NCI-H187 (cell line): Measurements from ENCODE around the gene TBC1D22A.
"Not testable (repeated sequence)": the region's sequence is repeated elsewhere in the genome, so short reads cannot be mapped to it uniquely, and the experiment has no call there.

Experiments used
- DNase-seq, 2 experiments: peaks; one replicate each; lab custom pipeline; 2025; lab: John Stamatoyannopoulos, UW

TBC1D22A gene

DNA sequence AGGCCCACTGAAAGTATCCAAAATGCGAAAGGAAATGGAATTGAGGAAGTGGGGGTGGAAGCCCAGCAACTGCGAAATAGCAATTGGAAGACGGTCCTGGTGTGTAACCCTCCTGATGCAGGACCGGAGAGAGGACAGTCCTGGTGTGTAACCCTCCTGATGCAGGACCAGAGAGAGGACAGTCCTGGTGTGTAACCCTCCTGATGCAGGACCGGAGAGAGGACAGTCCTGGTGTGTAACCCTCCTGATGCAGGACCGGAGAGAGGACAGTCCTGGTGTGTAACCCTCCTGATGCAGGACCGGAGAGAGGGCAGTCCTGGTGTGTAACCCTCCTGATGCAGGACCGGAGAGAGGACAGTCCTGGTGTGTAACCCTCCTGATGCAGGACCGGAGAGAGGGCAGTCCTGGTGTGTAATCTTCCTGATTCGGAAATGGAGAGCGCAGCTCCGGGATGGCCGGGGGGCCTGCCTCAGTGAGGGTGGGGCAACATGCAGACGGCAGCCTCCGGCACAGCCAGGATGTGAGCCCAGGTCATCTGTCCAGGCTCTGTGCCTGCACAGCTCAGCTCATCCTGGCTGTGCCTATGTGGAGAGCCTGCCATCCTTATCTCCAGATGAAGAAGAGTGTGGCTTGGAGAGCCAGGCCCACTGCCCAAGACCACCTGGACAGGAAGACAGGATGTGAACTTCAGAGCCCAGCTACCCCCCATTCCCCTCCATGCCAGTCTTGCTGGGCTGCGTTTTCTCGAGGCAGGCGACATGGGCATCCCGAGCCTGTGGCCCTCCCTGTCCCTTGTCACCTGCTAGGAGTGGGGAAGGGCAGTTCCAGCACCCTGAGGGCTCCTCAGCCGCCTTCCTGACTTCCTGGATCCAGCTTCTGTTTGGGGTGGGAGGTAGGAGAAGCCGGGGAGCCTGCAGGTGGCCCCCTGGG is 408.3 kb downstream of the TBC1D22A start:
- not testable (repeated sequence) for DNase-seq

DNA sequence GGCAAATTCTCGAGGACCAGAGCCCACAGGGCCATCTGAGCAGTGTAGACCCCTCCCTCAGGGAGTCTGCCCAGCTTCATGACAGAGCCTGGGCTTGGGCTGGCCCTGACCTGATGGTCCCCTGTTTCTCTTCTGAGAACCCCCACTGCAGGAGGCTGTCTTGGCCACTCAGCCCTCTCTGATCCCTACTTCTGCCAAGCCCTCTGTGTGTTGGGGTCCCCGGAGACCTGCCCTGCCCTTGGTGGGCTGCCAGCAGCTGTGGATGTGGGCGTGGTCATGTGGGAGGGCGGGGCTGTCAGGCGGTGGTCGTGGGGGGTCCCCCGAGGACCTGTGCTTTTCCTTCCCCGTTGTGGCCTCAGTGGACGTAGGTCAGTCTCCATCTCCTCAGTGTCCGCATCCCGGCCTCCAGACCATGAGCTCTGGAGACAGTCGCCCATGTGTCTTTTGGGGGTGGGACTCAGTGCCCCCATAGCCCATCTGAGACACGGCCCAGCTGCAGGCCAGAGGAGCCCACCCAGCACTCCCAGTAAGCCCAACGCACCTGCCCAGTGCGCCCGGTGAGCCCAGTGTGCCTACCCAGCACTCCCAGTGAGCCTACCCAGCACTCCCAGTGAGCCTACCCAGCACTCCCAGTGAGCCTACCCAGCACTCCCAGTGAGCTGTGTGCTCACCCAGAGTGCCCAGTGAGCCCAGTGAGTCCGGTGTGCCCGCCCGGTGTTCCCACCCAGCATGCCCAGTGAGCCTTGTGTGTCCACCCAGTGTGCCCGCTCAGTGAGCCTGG is 409.2 kb downstream of the TBC1D22A start:
- no peak for DNase-seq

DNA sequence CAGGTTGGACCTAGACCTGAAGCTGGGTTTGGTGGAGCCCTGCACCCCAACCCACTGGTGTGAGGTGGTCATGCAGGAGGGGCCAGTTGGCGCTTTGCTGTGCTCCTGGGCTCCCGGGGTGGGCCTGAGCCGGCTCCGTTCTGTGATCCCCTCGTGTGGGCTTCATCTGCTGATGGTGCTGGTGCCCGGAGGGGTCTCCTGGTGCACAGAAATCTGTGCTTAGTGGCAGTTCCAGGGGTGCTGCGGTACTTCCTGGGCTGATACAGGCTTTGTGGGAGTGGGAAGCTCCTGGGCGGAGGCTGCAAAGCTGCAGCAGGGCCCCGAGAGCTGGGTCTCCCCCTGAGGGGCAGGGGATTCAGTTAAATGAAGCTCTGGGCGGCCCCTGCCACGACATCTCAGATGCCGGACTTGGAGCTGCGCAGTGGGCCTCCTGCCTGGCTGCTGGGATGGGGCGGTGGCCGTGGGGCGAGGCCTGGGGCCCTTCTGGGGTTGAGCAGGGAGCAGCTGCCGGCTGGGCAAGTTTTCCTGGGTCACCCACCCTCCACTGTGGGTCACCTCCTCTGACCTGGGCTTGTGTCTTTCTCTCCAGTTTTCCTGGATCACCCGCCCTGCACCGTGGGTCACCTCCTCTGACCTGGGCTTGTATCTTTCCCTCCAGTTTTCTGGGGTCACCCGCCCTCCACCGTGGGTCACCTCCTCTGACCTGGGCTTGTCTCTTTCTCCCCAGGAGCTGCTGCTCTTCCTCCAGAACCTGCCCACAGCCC is 410.5 kb downstream of the TBC1D22A start:
- DNase-seq, result no peak

DNA sequence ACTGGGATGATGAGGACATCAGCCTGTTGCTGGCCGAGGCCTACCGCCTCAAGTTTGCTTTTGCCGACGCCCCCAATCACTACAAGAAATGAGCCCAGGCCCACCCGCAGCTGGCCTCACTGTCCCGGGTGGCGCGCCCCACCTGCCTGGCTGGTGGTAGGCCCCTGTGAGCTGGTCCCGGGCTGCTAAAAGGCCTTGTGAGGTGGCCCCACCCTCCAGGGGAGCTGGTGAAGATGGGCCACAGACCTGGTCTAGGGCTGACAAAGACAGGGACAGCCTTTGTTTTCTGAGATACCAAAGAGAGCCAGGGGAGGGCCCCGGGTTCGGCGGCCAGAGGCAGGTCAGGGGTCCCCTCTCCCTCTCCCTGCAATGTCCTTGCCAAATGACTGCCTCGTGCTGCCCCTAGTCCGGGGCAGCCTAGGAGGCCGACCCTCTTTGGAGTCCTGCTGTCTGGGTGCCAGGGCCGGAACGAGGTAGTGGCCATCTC is 411.1 kb downstream of the TBC1D22A start:
- DNase-seq, result no peak

DNA sequence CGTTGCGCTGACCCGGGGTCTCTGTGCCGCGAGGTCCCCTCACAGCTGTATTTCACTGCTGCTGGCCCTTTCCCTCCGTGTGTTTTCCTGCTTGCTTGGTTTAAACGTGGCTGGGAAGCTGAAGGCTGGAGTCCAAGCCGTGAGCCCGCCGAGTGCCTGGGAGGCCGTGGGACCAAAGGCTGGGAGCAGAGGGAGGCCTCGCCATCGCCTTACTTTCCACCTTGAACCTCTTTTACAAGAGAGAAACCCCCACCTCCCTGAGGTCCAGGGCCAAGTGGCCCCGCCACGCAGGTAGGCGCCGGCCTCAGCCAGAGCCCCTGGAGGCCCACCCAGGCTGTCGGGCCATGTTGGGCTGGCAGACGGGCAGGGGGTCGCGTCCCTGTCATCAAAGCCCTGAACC is 411.6 kb downstream of the TBC1D22A start:
- DNase-seq, result no peak

DNA sequence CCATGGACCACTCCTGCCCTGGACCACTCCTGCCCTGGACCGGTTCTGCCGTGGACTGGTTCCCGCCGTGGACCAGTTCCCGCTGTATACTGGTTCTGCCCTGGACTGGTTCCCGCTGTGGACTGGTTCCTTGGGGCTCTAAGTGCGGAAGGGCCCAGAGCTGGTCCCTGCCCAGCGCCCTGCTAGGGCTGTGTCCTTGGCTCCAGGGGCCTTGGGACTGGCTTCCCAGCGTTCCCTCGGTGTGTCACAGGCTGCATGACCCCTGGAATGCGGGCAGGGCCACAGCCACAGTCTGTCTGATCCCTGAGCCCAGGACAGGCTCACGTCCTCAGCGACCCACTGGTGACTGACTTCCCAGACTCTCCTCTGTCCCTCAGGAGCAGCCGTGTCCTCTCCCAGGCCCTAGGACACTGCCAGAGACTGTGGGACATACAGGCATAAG is 412.2 kb downstream of the TBC1D22A start:
- DNase-seq, result no peak

DNA sequence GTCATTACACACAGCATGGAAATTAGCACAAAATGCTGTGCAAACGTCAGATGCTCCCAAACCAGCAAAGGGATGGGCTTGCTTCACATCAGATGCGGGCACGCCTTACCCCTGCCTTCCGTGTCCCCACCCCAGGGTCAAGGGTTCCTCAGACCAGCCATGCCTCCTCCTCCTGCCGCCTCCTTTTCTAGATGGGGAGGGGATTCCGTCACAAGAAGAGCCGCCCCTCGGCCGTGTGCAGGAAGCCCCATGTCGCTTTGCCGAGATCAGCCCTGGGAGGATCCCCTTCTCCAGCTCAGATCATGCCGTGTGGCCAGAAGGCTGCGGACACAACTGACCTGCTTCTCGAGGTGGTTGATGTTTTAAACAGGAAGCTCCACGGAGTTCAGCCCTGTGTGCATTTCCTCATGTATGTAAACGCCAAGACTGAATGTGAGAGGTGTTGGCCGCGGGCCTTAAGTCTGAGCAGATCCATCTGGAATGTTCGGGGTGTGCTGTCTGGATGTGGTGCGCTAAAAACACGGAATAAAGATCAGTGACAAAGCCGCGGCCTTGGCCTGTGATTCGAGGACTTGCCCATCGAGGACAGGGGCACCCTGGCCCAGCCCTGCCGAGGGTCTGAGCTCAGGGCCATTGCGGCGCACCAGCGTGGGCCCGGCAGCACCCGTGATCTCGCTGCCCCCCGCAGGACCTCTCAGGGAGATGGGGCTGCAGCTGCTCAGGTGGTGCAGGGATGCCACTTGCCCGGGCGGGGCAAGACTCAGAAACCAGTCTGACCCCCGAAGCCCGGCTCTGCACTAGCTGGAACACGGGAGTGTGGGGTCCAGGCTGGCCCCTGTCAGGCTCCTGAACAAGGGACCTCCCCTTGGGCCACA is 412.9 kb downstream of the TBC1D22A start:
- DNase-seq, result no peak

DNA sequence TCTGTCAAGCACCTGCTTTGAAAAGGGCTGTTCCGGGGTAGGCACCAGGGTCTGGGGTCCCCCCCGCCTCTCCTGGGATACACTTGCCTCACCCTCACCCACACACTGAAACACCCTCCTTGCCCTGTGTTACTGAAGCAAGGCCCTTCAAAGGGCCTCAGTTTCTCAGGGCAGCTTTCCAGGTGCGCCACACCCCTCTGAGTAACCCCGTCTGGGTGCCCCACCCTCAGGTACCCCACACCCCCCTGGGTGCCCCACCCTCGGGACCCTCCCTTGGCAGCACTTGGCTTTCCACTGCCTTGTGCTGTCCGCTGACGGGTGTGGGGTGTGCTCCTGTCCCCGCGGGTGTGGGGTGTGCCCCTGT is 413.6 kb downstream of the TBC1D22A start:
- DNase-seq, result no peak

DNA sequence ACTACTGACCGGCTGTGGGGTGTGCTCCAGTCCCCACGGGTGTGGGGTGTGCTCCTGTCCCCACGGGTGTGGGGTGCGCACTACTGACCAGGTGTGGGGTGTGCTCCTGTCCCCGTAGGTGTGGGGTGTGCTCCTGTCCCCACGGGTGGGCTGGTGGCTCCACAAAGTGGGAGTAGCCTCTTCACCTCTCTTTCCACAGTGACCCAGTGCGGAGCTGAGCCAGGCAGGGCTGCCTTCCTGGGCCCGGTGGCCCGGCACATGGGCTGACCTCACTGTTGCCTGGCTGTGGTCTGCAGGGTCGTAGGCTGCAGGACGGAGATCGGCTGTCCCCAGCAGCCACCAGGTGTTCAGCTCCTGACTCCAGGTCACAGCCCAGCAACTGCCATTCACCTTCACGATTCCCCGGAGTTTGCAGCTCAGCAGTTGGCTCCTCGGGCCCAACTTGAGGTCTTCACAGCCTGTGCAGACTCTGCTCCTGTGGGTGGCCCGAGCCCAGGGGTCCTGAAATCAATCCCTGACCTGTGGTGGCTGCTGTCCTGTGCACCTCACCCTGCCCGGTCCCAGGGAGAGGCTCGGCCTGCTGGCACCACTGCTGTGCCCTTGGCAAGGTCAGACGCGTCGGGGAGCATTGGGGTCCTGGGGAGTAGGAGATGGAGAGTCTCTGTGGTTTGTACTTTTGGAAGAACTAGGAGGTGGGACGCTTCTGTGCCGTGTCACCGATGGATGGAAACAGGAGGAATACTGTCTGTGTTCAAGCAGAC is 414.3 kb downstream of the TBC1D22A start:
- no peak for DNase-seq

DNA sequence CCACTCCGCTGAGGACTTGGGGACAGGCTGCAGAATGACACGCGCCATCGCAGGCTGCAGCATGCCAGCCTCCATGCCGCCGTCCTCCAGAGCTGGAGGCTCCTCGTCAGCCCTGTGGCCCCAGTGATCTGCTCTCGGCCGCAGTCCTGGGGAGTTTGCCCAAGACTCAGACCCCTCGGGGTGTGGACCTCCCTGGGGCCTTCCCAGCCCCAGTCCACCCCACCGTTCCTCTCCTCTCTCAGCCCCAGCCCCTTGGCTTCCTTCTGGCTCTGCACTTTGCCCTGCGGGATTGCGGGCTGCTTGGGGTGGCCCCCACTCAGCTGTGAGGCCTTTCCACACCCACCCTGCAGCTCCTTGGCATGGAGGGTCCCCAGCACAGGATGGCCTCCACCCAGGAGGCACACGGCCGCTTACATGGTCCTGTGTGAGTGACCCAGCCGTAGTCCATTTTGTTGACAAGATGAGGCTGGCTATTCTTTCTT is 414.9 kb downstream of the TBC1D22A start:
- DNase-seq, result no peak

DNA sequence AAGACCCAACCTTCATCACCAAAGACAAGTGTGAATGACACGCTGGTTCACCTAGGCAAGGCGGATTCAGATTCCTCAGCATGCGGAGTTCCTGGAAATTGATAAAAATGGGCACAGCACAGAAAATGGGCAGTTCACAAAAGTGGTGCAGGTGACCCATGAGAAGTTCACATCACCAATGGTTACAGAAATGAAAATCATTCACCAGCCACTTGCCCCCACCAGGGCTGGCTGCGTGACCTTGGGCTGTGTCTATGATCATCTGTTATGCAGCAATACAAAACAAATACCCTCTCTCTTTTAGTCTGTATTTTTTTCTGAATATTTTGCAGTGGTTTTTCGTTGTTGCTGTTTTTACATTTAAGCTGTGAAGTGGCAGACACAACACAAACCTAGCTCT is 415.9 kb downstream of the TBC1D22A start:
- DNase-seq, result no peak

DNA sequence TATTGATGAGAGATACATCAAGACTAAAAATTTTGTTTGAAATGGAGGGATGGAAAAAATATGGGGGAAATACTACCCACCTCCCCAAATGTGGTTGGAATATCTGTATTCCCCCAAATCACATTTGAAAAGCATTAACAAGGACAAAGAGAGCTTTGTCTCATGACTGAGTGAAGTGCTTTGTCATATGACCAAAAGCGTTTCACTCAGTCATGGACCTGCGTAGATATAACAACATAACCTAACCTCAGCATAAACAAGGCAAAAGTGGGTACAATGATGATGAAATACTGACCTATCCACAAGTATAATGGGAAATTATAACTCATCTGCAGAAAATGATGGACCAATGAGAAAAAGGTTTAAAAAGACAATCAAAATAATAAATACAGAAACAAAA is 418.3 kb downstream of the TBC1D22A start:
- DNase-seq, result no peak

DNA sequence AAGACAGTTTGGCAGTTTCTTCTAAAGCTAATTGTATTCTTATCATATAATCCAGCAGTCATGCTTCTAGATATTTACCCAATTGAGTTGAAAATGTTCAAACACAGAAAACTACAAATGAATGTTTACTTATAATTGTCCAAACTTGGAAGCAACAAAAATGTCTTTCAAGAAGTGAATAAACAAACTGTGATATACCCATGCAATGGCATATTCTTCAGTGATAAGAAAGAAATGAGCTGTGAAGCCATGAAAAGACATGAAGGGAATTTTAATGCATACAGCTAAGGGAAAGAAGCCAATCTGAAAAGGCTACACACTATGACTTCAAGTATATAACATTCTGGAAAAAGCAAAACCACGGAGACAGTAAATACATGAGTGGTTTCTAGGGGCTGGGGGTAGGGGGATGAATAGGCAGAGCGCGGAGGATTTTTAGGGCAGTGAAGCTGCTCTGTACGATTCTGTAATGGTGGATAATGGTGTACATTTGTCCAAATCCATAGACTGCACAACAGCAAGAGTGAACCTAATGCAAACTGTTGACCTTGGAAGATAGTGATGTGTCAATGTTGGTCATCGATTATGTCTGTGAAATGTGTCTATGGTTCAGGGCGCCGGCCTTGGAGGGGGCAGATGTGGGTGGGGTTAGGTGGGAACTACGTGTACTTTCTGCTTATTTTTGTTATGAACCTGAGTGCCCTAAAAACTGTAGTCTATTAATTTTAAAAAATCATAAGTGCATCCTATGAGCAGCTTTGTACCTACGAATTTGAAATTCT is 424.9 kb downstream of the TBC1D22A start:
- no peak for DNase-seq

DNA sequence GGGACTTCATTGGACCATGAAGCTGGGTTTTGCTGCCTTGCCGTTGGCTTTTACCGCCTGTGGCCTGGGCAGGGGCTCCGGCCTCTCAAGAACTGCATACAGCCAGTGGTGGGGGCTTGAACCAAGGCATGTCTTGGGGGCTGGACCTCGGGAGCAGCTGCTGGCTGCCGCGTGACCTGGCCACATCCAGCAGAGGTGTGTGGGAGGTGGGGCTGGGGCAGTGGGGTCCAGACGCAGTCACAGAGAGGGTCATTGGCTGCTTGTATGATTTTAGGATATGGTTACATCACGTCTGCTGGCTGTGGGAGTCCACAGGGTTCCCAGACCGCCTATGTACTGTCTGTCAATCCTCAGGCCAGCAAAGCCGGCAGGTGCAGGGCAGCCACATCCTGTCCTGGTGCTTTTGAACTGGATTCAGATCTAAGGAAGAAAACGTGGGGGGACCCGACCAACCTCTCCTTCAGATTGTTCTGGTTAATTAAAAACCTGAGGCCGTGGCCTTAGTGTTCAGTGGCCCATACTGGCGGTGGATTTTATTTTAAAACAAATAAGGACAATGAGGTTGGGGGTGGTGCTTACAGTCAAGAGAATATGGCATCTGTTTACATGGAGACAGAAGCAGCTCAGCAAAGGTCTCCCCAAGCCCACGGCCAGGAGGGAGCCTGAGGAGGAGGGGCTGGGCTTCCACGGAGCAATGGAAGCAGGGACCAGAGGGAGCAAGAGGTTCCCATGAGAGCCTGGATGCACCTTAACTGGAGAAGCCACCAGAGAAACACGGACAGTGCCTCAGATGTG is 426.0 kb downstream of the TBC1D22A start:
- DNase-seq, result no peak

DNA sequence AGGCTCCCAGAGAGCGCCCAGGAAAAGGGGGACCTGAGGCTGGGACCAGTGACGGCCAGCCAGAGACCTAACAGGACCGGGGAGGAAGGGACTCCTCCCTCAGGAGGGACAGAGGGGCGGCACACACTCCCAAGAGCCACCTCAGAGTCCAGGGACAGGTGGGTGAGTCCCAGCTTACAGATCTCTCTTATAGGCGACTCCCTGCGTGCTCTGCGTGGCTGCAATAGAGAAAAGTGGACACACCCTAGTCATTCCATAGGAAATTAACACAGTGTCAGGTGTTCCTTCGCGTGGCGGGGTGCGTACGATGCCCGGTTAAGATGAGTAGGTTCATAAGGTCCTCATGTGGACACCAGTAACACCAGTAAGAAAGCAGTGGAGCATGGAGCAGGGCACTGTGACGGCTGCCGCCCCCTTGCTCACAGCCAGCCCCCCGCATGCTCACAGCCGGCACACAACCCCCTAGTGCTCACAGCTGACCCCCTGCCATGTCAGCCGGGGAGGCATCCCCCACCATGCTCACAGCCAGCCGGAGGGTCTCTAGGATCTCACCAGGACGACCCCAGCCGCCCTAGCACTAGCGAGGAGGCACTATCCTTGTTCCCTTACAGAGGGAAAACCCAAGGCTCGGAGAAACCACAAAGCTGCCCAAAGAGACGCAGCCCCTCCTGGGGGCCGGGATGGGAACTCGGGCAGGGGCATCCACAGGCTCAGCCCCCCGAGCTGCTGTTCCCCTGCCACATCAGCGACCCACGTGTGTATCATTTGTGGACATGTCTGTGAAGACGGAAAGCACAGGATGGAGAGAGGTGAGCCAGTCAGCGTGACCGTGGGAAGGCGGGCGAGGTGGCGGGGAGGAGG is 426.8 kb downstream of the TBC1D22A start:
- no peak for DNase-seq

DNA sequence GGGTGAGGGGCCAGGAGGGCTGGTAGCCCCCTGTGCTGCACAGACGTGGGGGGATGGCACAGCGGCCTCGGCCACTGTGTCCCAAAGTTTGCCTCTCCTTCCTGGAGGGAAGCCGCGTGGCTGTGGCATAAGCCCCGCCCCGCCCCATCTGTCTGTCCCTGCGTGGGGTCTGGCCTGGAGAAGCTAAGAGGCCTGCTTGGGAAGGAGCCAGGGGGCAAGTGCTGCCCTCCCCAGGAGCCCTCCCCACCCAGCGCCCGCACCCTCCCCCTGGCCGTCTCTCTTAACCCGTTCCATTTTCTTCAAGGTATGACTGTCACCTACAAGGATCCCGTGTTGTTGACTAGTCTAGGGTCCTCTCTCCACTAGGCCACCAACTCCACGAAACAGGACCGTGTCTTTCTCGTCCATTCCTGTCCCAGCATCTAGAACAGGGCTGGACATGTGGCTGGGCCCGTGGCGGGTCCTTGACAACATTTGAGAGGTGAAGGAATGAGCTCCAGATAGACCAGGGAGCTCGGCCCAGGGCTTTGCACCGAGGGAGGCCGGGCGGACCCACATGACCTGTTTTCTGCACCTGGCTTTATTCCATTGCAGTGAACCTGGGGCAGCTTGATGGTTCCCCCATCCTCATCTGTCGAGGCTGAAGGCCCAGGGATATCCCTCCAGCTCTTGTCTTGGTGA is 428.0 kb downstream of the TBC1D22A start:
- no peak for DNase-seq
